ENCODE data around the gene DIS3L2.
"Not testable (repeated sequence)": the region's sequence is repeated elsewhere in the genome, so short reads cannot be mapped to it uniquely, and the experiment has no call there.

DIS3L2 gene

GRCh38 chr2:232115728-232116361 lies 154.3 kb downstream of the DIS3L2 start:
- H3K27ac Mint-ChIP-seq; H3K9me3 Mint-ChIP-seq (ENCODE audit: low read depth); H3K4me3 Mint-ChIP-seq; H3K27me3 Mint-ChIP-seq: not testable (repeated sequence)
- H3K4me1 Mint-ChIP-seq (ENCODE audit: low read depth): peaks cover 24% of the 10 kb centered on the region
- H3K36me3 Mint-ChIP-seq: peaks cover 12% of the 10 kb centered on the region

- Mint-ChIP-seq H3K27ac (no peak overlapping the region), H3K36me3 (peaks cover 13% of the 10 kb centered on the region), H3K27me3 (no peaks in the 10 kb centered on the region), H3K9me3 (ENCODE audit: low read depth) (peaks cover 3% of the 10 kb centered on the region), H3K4me1 (ENCODE audit: low read depth) (peaks cover 27% of the 10 kb centered on the region), H3K4me3 (no peak overlapping the region)
These were observed 155.3 kb downstream of the DIS3L2 start for GRCh38 chr2:232116852-232117251.

DNA sequence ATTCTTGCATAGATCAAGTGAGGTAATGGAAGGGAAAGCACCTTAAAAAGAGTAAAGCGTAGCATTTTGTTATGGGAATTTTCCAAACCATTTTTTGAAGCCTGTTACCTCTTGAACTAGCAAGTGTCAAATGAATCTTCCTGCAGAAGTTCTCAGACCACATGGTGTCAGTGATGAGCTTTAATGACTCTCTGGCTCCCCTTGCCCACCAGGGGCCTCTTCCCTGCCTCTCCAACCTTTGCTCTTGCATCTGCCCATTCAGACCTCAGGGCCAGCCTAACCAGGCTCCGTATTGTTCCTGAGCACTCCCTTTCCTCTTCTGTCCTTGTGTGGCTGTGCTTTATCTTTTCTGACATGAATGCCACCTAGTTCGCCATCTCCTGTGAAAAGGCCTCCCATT lies 155.9 kb downstream of the DIS3L2 start:
- H3K27ac Mint-ChIP-seq: no peak overlapping the region
- no peaks in the 10 kb centered on the region for H3K27me3 Mint-ChIP-seq
- H3K4me3 Mint-ChIP-seq: no peak overlapping the region
- H3K36me3 Mint-ChIP-seq: peaks cover 7% of the 10 kb centered on the region
- H3K4me1 Mint-ChIP-seq (ENCODE audit: low read depth): peaks cover 25% of the 10 kb centered on the region
- peaks cover 2% of the 10 kb centered on the region for H3K9me3 Mint-ChIP-seq (ENCODE audit: low read depth)

- Mint-ChIP-seq H3K4me3 (no peak overlapping the region), H3K27me3 (no peaks in the 10 kb centered on the region), H3K27ac (no peak overlapping the region), H3K9me3 (ENCODE audit: low read depth) (no peaks in the 10 kb centered on the region), H3K4me1 (ENCODE audit: low read depth) (peaks cover 19% of the 10 kb centered on the region), H3K36me3 (peaks cover 8% of the 10 kb centered on the region)
These were observed 159.4 kb downstream of the DIS3L2 start for GRCh38 chr2:232120911-232121310.

DNA sequence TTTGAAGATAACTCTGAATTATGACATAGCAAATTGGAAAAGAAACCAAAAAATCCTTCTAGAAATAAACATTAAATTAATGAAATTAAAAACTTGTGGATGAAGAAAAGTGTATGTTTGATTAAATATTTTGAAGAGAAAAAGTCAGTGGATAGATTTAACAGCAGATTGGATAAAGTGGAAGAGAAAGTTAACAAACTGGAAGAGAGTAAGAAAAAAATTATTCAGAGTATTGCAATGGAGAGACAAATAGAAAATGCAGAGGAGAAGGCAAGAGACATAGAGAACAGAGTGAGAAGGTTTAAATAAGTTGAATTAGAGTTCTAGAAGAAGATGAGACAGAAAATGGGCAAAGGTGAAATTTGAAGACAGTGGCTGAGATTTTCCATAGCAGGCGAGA lies 162.8 kb downstream of the DIS3L2 start:
- no peaks in the 10 kb centered on the region for H3K27me3 Mint-ChIP-seq
- H3K4me3 Mint-ChIP-seq: no peak overlapping the region
- no peaks in the 10 kb centered on the region for H3K9me3 Mint-ChIP-seq (ENCODE audit: low read depth)
- no peak overlapping the region for H3K27ac Mint-ChIP-seq
- H3K36me3 Mint-ChIP-seq: peaks cover 15% of the 10 kb centered on the region
- peaks cover 26% of the 10 kb centered on the region for H3K4me1 Mint-ChIP-seq (ENCODE audit: low read depth)

DNA sequence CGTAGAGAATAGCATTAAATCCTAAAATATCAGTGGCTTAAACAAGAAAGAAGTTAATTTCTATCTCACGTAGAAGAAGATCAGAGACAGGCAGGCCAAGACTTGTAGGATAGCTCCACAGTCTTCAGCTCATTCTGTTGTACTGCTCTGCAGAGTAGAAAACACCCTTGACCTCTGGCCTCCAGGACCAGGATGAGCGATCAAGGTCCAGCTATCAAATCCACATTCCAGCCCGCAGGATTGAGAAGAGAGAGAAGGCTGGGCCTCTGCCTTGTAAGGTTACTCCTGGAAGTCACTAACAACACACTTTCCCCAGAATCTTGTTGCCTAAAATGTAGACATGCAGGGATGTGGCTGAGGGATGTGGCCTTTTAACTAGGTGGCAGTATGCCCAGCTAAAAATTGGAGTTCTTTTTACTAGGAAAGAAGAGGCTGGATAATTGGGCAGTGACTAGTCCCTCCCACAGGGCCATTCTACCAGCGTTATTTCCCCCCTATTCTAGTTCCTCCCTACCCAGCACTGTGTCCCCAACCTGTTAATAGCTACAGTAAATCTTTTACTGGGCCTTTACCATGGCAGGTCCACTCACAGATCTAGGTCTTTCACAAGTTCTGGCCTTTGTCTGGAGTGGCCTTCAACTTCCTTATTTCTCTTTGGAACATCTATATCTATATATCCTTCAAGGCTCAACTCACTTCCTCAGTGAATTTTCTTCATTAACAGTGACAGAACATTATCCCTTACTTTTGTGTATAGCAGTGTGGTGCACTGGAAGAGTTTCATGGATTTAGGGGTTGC lies 165.0 kb downstream of the DIS3L2 start:
- H3K27ac Mint-ChIP-seq: no peak overlapping the region
- no peaks in the 10 kb centered on the region for H3K27me3 Mint-ChIP-seq

DNA sequence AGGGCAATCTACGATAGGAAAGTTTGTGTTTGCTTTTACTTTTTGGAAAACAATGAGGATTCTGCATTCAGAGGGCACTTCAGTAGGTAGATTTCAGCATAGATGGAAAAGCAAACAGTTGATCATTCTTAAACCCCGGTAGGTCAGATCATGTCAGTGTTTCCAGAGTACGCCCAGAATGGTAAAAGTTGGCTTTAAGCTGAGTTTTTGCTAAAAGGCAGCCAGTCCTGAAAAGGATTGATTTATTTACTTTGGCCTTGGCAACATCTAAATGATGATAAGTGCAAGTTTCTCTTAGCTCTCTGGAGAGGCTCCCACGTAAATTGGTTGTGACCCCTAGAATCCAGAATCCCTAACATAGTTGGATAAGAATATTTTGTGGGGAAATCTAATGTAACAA lies 168.0 kb downstream of the DIS3L2 start:
- H3K4me1 Mint-ChIP-seq (ENCODE audit: low read depth): peaks cover 18% of the 10 kb centered on the region
- H3K36me3 Mint-ChIP-seq: peaks cover 12% of the 10 kb centered on the region
- no peak overlapping the region for H3K4me3 Mint-ChIP-seq
- no peak overlapping the region for H3K27ac Mint-ChIP-seq
- no peaks in the 10 kb centered on the region for H3K27me3 Mint-ChIP-seq
- no peaks in the 10 kb centered on the region for H3K9me3 Mint-ChIP-seq (ENCODE audit: low read depth)

More for the DNA sequence above, 165.0 kb downstream of the DIS3L2 start:
- H3K4me1 Mint-ChIP-seq (ENCODE audit: low read depth): peaks cover 27% of the 10 kb centered on the region
- H3K4me3 Mint-ChIP-seq: no peak overlapping the region
- no peaks in the 10 kb centered on the region for H3K9me3 Mint-ChIP-seq (ENCODE audit: low read depth)
- peaks cover 17% of the 10 kb centered on the region for H3K36me3 Mint-ChIP-seq

DNA sequence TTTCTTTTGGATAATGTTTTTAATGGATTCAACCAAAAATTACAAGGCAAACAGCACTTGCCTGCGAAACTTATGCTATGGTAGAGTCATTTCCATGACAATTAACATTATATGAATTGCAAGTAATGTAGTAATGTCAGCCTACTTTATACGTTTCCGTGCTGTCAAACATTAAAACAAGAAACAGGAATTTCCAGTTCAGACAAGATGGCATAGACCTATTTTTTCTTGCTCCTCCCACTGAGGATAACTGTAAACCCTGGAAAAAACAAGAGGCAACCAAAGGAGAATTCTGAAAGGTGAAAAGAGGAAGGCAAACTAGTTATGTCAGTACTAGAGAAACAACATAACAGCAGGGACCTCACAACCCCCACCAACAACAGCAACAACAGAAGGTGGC lies 170.7 kb downstream of the DIS3L2 start:
- H3K36me3 Mint-ChIP-seq: peaks cover 10% of the 10 kb centered on the region
- no peak overlapping the region for H3K27ac Mint-ChIP-seq
- no peaks in the 10 kb centered on the region for H3K27me3 Mint-ChIP-seq
- peaks cover 43% of the 10 kb centered on the region for H3K4me1 Mint-ChIP-seq (ENCODE audit: low read depth)
- H3K9me3 Mint-ChIP-seq (ENCODE audit: low read depth): no peaks in the 10 kb centered on the region
- H3K4me3 Mint-ChIP-seq: no peak overlapping the region

GRCh38 chr2:232133078-232133477 lies 171.6 kb downstream of the DIS3L2 start:
- peaks cover 46% of the 10 kb centered on the region for H3K4me1 Mint-ChIP-seq (ENCODE audit: low read depth)
- H3K9me3 Mint-ChIP-seq (ENCODE audit: low read depth): no peaks in the 10 kb centered on the region
- no peaks in the 10 kb centered on the region for H3K27me3 Mint-ChIP-seq
- no peak overlapping the region for H3K27ac Mint-ChIP-seq
- no peak overlapping the region for H3K4me3 Mint-ChIP-seq
- H3K36me3 Mint-ChIP-seq: peaks cover 4% of the 10 kb centered on the region

DNA sequence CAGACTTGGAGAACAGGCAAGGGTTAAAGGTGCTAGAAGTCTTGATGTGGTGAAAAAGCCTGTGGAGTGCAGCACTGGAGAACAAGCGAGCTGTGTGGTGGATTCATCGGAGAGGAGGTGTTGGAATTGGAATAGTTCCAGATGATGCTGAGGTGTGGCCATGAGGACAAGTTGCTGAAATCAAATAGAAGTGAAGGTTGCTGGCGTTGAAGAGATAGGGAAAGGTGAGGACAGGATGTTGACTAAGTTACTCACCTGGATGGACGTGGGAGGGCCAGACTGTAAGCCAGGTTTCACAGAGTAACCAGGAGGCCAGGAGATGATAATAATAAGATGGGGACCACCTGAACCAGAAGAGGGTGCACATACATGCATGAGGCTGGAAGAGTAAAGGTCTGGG lies 173.4 kb downstream of the DIS3L2 start:
- Mint-ChIP-seq H3K9me3 (ENCODE audit: low read depth) (no peaks in the 10 kb centered on the region), H3K4me3 (no peak overlapping the region)

DNA sequence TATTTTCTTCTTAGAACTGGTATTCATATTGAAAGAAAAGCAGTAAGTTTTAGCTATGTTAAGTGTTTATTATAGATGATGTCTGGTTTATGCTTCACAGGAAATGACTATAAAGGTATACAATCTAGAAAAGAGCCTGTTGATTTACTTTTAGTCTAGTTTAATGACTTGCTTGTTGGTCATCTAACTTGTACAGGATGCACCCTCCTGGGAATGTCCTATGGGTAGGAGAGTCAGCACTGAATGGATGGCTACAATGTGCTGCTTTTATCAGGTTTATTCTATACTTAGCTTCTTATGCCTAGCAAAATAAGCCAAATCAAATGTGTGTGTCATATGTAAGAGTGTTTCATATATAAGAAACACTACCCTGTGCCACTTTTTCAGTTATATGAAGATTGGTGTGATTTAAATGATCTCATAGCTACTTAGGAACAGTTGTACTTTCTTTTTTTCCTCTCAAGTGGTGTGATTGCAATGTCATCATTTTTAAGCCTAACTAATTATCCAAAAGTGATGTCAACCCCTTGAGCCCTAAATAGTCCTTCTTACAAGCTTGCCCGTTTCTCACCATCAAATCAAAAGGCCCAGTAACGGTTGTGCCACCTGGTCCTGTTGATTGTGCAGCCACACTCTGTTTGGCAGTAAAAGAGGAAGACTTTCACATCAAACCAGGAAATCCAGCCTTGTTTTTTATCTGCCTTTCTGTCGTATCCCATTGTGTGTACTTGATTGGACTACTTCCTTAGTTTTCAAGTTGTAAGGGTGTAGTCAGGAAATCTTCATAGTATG lies 176.0 kb downstream of the DIS3L2 start:
- Mint-ChIP-seq H3K4me3 (peak overlapping the region; percentile 46), H3K36me3 (peaks cover 3% of the 10 kb centered on the region), H3K4me1 (ENCODE audit: low read depth) (peaks cover 76% of the 10 kb centered on the region), H3K27me3 (no peaks in the 10 kb centered on the region), H3K9me3 (ENCODE audit: low read depth) (no peaks in the 10 kb centered on the region), H3K27ac (peak overlapping the region; percentile 83)

More for the DNA sequence above, 173.4 kb downstream of the DIS3L2 start:
- H3K36me3 Mint-ChIP-seq: peaks cover 4% of the 10 kb centered on the region
- peaks cover 54% of the 10 kb centered on the region for H3K4me1 Mint-ChIP-seq (ENCODE audit: low read depth)
- no peaks in the 10 kb centered on the region for H3K27me3 Mint-ChIP-seq
- H3K27ac Mint-ChIP-seq: peak overlapping the region; percentile 18

DNA sequence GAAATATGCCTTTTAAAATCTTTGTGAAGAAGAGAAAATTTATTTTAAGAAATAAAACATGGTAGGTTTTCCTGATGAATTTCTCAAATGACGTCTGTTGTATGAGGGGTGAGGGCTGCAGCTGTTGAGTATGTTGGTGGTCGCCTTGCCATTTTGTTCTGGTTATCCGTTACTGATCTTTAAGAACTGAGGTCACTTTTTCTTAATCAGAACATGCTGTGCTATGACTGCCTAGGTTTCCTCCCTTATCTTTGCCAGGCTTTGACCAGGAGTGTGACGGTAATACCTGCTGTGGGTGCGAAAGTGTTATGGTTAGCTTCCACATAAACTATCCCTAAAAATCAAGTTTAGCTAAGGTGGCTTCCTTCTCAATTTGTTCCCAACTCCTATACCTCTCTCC lies 176.9 kb downstream of the DIS3L2 start:
- H3K27me3 Mint-ChIP-seq: no peaks in the 10 kb centered on the region
- H3K36me3 Mint-ChIP-seq: peaks cover 3% of the 10 kb centered on the region
- H3K9me3 Mint-ChIP-seq (ENCODE audit: low read depth): no peaks in the 10 kb centered on the region
- peak overlapping the region; percentile 88 for H3K27ac Mint-ChIP-seq
- H3K4me3 Mint-ChIP-seq: no peak overlapping the region
- H3K4me1 Mint-ChIP-seq (ENCODE audit: low read depth): peaks cover 76% of the 10 kb centered on the region

DNA sequence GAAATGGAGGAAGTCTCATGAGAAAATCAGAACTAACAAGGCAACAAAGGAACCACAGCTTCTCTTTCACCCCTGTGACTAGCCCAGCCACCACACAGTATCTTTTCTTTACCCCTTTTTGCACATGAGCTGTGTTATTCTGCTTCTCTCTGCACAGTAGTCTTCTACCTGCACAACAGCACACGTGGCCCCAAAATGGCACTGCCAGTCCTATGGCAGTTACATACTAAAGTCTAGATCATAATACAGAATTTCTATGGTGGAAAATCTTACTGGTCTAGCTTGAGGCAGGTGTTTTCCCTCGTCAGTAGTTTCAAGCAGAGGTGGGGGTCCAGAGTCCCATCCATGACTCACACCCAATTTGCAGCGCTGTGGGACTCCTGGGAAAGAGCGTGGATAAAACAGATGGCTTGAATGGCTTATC lies 177.7 kb downstream of the DIS3L2 start:
- peaks cover 3% of the 10 kb centered on the region for H3K36me3 Mint-ChIP-seq
- H3K9me3 Mint-ChIP-seq (ENCODE audit: low read depth): no peaks in the 10 kb centered on the region
- peak overlapping the region; percentile 88 for H3K27ac Mint-ChIP-seq
- H3K4me3 Mint-ChIP-seq: peak overlapping the region; percentile 40
- no peaks in the 10 kb centered on the region for H3K27me3 Mint-ChIP-seq
- H3K4me1 Mint-ChIP-seq (ENCODE audit: low read depth): peaks cover 73% of the 10 kb centered on the region

- H3K27ac Mint-ChIP-seq: peak overlapping the region; percentile 88
- H3K27me3 Mint-ChIP-seq: no peaks in the 10 kb centered on the region
- peaks cover 67% of the 10 kb centered on the region for H3K4me1 Mint-ChIP-seq (ENCODE audit: low read depth)
- no peak overlapping the region for H3K4me3 Mint-ChIP-seq
- H3K36me3 Mint-ChIP-seq: peaks cover 7% of the 10 kb centered on the region
- H3K9me3 Mint-ChIP-seq (ENCODE audit: low read depth): no peaks in the 10 kb centered on the region
These were observed 178.5 kb downstream of the DIS3L2 start for GRCh38 chr2:232139786-232140562.
